Psoas muscle (tissue), 8 donors: ENCODE data around the gene MYL2. TPM values are rescaled to one million over a fixed set of nuclear protein-coding genes. Genes with fewer than 3 reads are reported as not detected.
A peak's percentile ranks its signal among the peaks of the same experiment; 100 is the strongest.

Experiments used
- ATAC-seq, 4 donors: fragments of 200-7000 bp; cut with Tn5 transposase; one replicate each; pipeline ENCODE4 v1.9.1; 2020; ENCODE audit warnings: moderate library complexity in 3 of 4, mild to moderate bottlenecking in 2 of 4
- DNase-seq, 2 donors: peaks; one replicate each; pipeline ENCODE4 v3.0.0-alpha.2; 2020
- H3K27ac ChIP-seq: fragments of 200-600 bp; one replicate; pipeline ENCODE4 v1.8.0; 2022
- H3K27me3 ChIP-seq, 3 donors: fragments of 200-600 bp in 1 of 3; one replicate each; pipeline versions ENCODE4 v1.6.1 to v1.8.0; 2013 to 2022; ENCODE audit warnings: low read length in 2 of 3, mild to moderate bottlenecking in 2 of 3, moderate library complexity in 1 of 3; ENCODE audit not compliant: insufficient read depth in 3 of 3
- H3K36me3 ChIP-seq, 2 donors: fragments of 200-600 bp in 1 of 2; one replicate each; pipeline versions ENCODE4 v1.6.1 to v1.8.0; 2013 to 2022; ENCODE audit warnings: low read depth in 1 of 2, mild to moderate bottlenecking in 1 of 2, moderate library complexity in 1 of 2; ENCODE audit not compliant: insufficient read depth in 1 of 2
- H3K4me1 ChIP-seq: fragments of 200-600 bp; one replicate; pipeline ENCODE4 v1.8.0; 2022
- H3K4me3 ChIP-seq: fragments of 200-600 bp; one replicate; pipeline ENCODE4 v1.8.0; 2022; ENCODE audit warnings: mild to moderate bottlenecking
- H3K9me3 ChIP-seq: fragments of 200-600 bp; one replicate; pipeline ENCODE4 v1.8.0; 2022
- WGBS, 3 donors: extraction: QIAGEN DNeasy Blood & Tissue Kit; methylation state at CpG; one replicate each; pipeline versions ENCODE4 v1.1.6 to v1.1.7; 2013; 5-methylcytosine and 5-hydroxymethylcytosine counted together
- intact Hi-C, 2 donors: fragments of 100-400 bp; cut with DNase I; formaldehyde crosslinking; loops; one replicate each; pipeline versions ENCODE4 v1.11.0 to v1.14.2; 2022
- long read RNA-seq, 2 donors: library from polyadenylated mRNA; unstranded; transcript quantifications; one replicate each; pipeline ENCODE4 v2.0.0, GENCODE V29; 2021
- polyA plus RNA-seq, 3 donors: library from polyadenylated mRNA; stranded (reverse); fragments of 200-250 nt; gene quantifications; one replicate each; pipeline ENCODE4 v1.2.3, GENCODE V29; 2013
- total RNA-seq, 4 donors: library from RNA; stranded (reverse); fragmentation: NEBNext Ultra II Directional in 2 of 4; extraction: Animal tissue kit (Norgen Biotek cat#: 25700) in 2 of 4; gene quantifications; one replicate each; pipeline versions ENCODE4 v1.2.1 to v1.2.4, GENCODE V29; 2021 to 2023
- TF ChIP-seq, protein P1 (sequence below): fragments of 200-600 bp; IDR thresholded peaks from one replicate; pipeline ENCODE4 v1.8.0; 2022; ENCODE audit warnings: antibody characterized with exemption
- donor health status: healthy with polysubstance abuse.
- donor health status: DM: no; HTN: no; CAD: no; lungs with moderate emphysema.
- donor health status: Bipolar disorder and iron deficiency.
- donor health status: healthy.
- donor health status: DM: yes; HTN: yes; CAD: no.
- donor health status: DM: no; HTN: no; CAD: no.
- donor health status: DM: no; HTN: no; CAD: no.
- donor health status: DM: yes; HTN: yes; CAD: no.

Gene MYL2, protein sequence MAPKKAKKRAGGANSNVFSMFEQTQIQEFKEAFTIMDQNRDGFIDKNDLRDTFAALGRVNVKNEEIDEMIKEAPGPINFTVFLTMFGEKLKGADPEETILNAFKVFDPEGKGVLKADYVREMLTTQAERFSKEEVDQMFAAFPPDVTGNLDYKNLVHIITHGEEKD
- over 10,000 TPM in 3 of 4 donors, 1,000 to 10,000 TPM in 1; 8,427 to 31,606 (median 20,652) TPM for total RNA-seq
- polyA plus RNA-seq = over 10,000 TPM in 2 of 3 donors, 1,000 to 10,000 TPM in 1; 7,765 to 17,490 (median 15,368) TPM
- long read RNA-seq, donor 1, transcript MYL2-203 (6 exons, 664 nt) = minor isoform, 5 of 11,505 reads
- long read RNA-seq, donor 1, transcript MYL2-201 (7 exons, 807 nt) = major isoform, 10,464 of 11,505 reads
- long read RNA-seq, donor 1, transcript MYL2-202 (2 exons, 561 nt) = minor isoform, 33 of 11,505 reads
- long read RNA-seq, donor 1, partial matches to known transcripts = 906 of 11,505 reads
- long read RNA-seq, donor 1, other reads (novel, unspliced or antisense) = 97 of 11,505 reads
- long read RNA-seq, donor 2, transcript MYL2-203 (6 exons, 664 nt) = minor isoform, 6 of 14,924 reads
- long read RNA-seq, donor 2, transcript MYL2-201 (7 exons, 807 nt) = major isoform, 14,367 of 14,924 reads
- long read RNA-seq, donor 2, transcript MYL2-202 (2 exons, 561 nt) = minor isoform, 22 of 14,924 reads
- long read RNA-seq, donor 2, partial matches to known transcripts = 420 of 14,924 reads
- long read RNA-seq, donor 2, other reads (novel, unspliced or antisense) = 109 of 14,924 reads

- no peaks in the 10 kb centered on the region for H3K9me3 ChIP-seq
- TF ChIP-seq, protein P1, sequence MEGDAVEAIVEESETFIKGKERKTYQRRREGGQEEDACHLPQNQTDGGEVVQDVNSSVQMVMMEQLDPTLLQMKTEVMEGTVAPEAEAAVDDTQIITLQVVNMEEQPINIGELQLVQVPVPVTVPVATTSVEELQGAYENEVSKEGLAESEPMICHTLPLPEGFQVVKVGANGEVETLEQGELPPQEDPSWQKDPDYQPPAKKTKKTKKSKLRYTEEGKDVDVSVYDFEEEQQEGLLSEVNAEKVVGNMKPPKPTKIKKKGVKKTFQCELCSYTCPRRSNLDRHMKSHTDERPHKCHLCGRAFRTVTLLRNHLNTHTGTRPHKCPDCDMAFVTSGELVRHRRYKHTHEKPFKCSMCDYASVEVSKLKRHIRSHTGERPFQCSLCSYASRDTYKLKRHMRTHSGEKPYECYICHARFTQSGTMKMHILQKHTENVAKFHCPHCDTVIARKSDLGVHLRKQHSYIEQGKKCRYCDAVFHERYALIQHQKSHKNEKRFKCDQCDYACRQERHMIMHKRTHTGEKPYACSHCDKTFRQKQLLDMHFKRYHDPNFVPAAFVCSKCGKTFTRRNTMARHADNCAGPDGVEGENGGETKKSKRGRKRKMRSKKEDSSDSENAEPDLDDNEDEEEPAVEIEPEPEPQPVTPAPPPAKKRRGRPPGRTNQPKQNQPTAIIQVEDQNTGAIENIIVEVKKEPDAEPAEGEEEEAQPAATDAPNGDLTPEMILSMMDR = no peak
- 35 to 37% (median 37%) methylated on average over 22 of the region's 22 CpGs for WGBS, 3 donors
- intact Hi-C loops = no loop called here
- peaks cover 0 to 1% (median 0%) of the 10 kb centered on the region in 3 donors for H3K27me3 ChIP-seq
- peaks cover 4% of the 10 kb centered on the region for H3K4me1 ChIP-seq
- H3K27ac ChIP-seq = peak within 1 kb of the TSS; percentile 81
- H3K36me3 ChIP-seq = peaks cover 0 to 7% of the 10 kb centered on the region in 2 donors
- ATAC-seq (peak; percentile 83 to 89 (median 87)), DNase-seq (peak; percentile 50 to 81)
- H3K4me3 ChIP-seq = peak within 1 kb of the TSS; percentile 53
Observed at GRCh38 chr12:110920324-110920910, at the start of gene MYL2. Gene MYL2, minus strand, starts transcription at chr12:110920579. Its CDS starts 50 bp downstream, at chr12:110920529.

- intact Hi-C loops = no loop called here
- Histone ChIP-seq H3K27ac (no peak overlapping the region), H3K9me3 (peaks cover 3% of the 10 kb centered on the region), H3K36me3 (no peaks in the 10 kb centered on the region), H3K4me1 (no peaks in the 10 kb centered on the region), H3K27me3 (peaks cover 0 to 14% (median 3%) of the 10 kb centered on the region in 3 donors), H3K4me3 (no peak overlapping the region)
- 28 to 36% (median 31%) methylated on average over 23 of the region's 23 CpGs for WGBS, 3 donors
- TF ChIP-seq, protein P1 = no peak
- ATAC-seq (peak; percentile 42 to 74 (median 57)), DNase-seq (no peak)
Observed at GRCh38 chr12:110966081-110966760, 45.8 kb upstream of the MYL2 start.

DNA sequence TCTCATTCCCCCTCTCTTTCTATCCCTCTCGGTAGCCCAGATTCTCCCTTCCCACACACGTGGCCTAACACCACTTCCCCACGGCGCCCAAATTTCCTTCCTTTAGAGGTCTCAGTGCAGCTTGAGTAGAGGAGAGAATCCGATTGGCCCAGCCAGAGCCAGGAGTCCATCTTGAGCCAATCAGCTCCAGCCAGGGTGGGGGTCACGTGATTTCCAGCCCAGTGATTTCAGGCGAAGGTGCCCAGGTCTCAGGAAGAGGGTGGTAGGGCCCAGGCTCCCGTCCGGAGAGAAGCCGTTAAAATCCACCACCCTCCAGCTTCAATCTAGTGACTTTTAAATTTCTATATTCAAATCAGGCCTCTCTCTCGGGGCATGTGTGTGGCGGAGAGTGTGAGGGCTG lies 45.2 kb upstream of the MYL2 start:
- ATAC-seq (peak in 3 of 4 donors; percentile 67 to 77 (median 73)), DNase-seq (no peak)
- no peak overlapping the region for H3K27ac ChIP-seq
- TF ChIP-seq, protein P1 = no peak
- no peaks in the 10 kb centered on the region for H3K4me1 ChIP-seq
- H3K36me3 ChIP-seq = no peaks in the 10 kb centered on the region
- H3K4me3 ChIP-seq = no peak overlapping the region
- intact Hi-C loops = no loop called here
- no peaks in the 10 kb centered on the region for H3K9me3 ChIP-seq
- peaks cover 0 to 14% (median 3%) of the 10 kb centered on the region in 3 donors for H3K27me3 ChIP-seq
- 40 to 52% (median 49%) methylated on average over 12 of the region's 12 CpGs for WGBS, 3 donors

DNA sequence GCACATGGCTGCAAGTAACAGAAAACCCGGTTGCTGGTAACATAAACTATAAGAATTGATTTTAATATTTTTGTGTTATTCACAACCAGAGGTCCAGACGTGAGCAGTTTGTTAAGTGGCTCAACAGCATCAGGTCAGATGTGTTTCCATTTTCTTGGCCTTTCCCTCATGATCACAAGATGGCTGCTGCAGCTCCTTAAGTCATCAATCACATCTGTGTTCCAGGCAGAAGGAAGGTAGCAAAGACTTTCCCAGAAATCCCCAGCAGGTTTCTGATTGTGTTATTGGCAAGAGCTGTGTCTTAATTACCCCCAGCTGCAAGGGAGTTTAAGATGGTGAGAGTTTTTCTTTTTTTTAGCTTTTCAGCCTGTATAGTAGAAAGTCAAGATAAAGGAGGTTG lies 40.4 kb upstream of the MYL2 start:
- no peak overlapping the region for H3K27ac ChIP-seq
- TF ChIP-seq, protein P1 = no peak
- ATAC-seq (no peak), DNase-seq (no peak)
- H3K4me3 ChIP-seq = no peak overlapping the region
- no peaks in the 10 kb centered on the region for H3K9me3 ChIP-seq
- 84 to 92% (median 88%) methylated on average over 2 of the region's 2 CpGs for WGBS, 3 donors
- H3K27me3 ChIP-seq = peaks cover 0 to 4% (median 3%) of the 10 kb centered on the region in 3 donors
- H3K4me1 ChIP-seq = no peaks in the 10 kb centered on the region
- H3K36me3 ChIP-seq = no peaks in the 10 kb centered on the region
- intact Hi-C loops = no loop called here
